HG03159 (cell line): ENCODE measurements around the gene S100A5.
"Not testable (repeated sequence)": the region's sequence is repeated elsewhere in the genome, so short reads cannot be mapped to it uniquely, and the experiment has no call there.

Source experiments
- ATAC-seq: cut with Tn5 transposase; IDR thresholded peaks from one replicate; pipeline ENCODE4 v1.9.1; 2021; ENCODE audit warnings: mild to moderate bottlenecking, moderate library complexity; ENCODE audit not compliant: unreplicated experiment

The S100A5 gene

GRCh38 chr1:153540394-153541361 is at the start of gene S100A5:
TSS of gene S100A5 (minus strand) at chr1:153540934. CDS start at chr1:153540191, 743 bp downstream.
- no peak for ATAC-seq

GRCh38 chr1:153588482-153588881 is 47.7 kb upstream of the S100A5 start:
- no peak for ATAC-seq

- ATAC-seq = not testable (repeated sequence)
Measured at GRCh38 chr1:153588033-153588432, 47.3 kb upstream of the S100A5 start.

- no peak for ATAC-seq
Measured at GRCh38 chr1:153587314-153587713, 46.6 kb upstream of the S100A5 start.

- no peak for ATAC-seq
Measured at GRCh38 chr1:153586347-153586746, 45.6 kb upstream of the S100A5 start.

GRCh38 chr1:153585006-153585405 is 44.3 kb upstream of the S100A5 start:
- ATAC-seq = no peak

GRCh38 chr1:153583976-153584375 is 43.2 kb upstream of the S100A5 start:
- no peak for ATAC-seq

GRCh38 chr1:153583514-153583913 is 42.8 kb upstream of the S100A5 start:
- ATAC-seq = not testable (repeated sequence)

- ATAC-seq = not testable (repeated sequence)
Measured at GRCh38 chr1:153582836-153583235, 42.1 kb upstream of the S100A5 start.

- ATAC-seq = no peak
Measured at GRCh38 chr1:153578936-153579335, 38.2 kb upstream of the S100A5 start.

GRCh38 chr1:153578490-153578889 is 37.8 kb upstream of the S100A5 start:
- ATAC-seq = no peak

GRCh38 chr1:153577624-153578051 is 36.9 kb upstream of the S100A5 start:
- no peak for ATAC-seq

- ATAC-seq = no peak
Measured at GRCh38 chr1:153577138-153577537, 36.4 kb upstream of the S100A5 start.

- ATAC-seq = not testable (repeated sequence)
Measured at GRCh38 chr1:153575497-153575896, 34.8 kb upstream of the S100A5 start.

GRCh38 chr1:153575081-153575491 is 34.4 kb upstream of the S100A5 start:
- ATAC-seq = not testable (repeated sequence)

- ATAC-seq = no peak
Measured at GRCh38 chr1:153573351-153573750, 32.6 kb upstream of the S100A5 start.

GRCh38 chr1:153572569-153573015 is 31.9 kb upstream of the S100A5 start:
- ATAC-seq = no peak

- ATAC-seq = no peak
Measured at GRCh38 chr1:153571706-153572105, 31.0 kb upstream of the S100A5 start.

- ATAC-seq = no peak
Measured at GRCh38 chr1:153570874-153571273, 30.1 kb upstream of the S100A5 start.

GRCh38 chr1:153569465-153569864 is 28.7 kb upstream of the S100A5 start:
- no peak for ATAC-seq

- no peak for ATAC-seq
Measured at GRCh38 chr1:153568367-153569099, 27.8 kb upstream of the S100A5 start.
